H1 (cell line): Measurements from ENCODE around the gene GMEB2.

Source experiments
- ASH2L ChIP-seq: fragments of 200-600, 300-600 bp; sonication (generic); IDR thresholded peaks from one replicate; pipeline ENCODE4 v1.7.1; 2017; ENCODE audit warnings: low read length
- EP300 ChIP-seq, 2 experiments: IDR thresholded peaks; 1 replicate in 1 of 2; 2 replicates in 1 of 2; pipeline ENCODE4 v1.6.1; 2011 to 2012; ENCODE audit warnings: low read depth in 2 of 2, low read length in 2 of 2, mild to moderate bottlenecking in 2 of 2, borderline replicate concordance in 1 of 2, inconsistent platforms in 1 of 2, moderate library complexity in 1 of 2
- EZH2 ChIP-seq: fragments of 200-600 bp; sonication (generic); IDR thresholded peaks from 2 replicates; pipeline ENCODE4 v1.7.1; 2012; ENCODE audit warnings: low read depth, mild to moderate bottlenecking, moderate library complexity, low read length, inconsistent platforms; ENCODE audit not compliant: severe bottlenecking
- JUN ChIP-seq: IDR thresholded peaks from 2 replicates; pipeline ENCODE4 v1.6.1; 2011; ENCODE audit warnings: low read depth, mild to moderate bottlenecking, improper control_type of control experiment, low read length
- KDM1A ChIP-seq: fragments of 200-600, 300-600 bp; sonication (generic); IDR thresholded peaks from 2 replicates; pipeline ENCODE4 v1.7.1; 2016; ENCODE audit warnings: mild to moderate bottlenecking, low read length, borderline replicate concordance
- POLR2A ChIP-seq, 2 experiments: IDR thresholded peaks; 1 replicate in 1 of 2; 2 replicates in 1 of 2; pipeline ENCODE4 v1.6.1; 2011; ENCODE audit warnings: low read depth in 2 of 2, low read length in 2 of 2, mild to moderate bottlenecking in 2 of 2; ENCODE audit errors: control extremely low read depth in 1 of 2
- RAD21 ChIP-seq, 2 experiments: IDR thresholded peaks in 1 of 2; conservative IDR thresholded peaks in 1 of 2; 2 replicates each; pipeline ENCODE4 v1.6.1; 2011; ENCODE audit warnings: low read depth in 2 of 2, low read length in 2 of 2, improper control_type of control experiment in 1 of 2, inconsistent platforms in 1 of 2, mild to moderate bottlenecking in 1 of 2, moderate library complexity in 1 of 2
- RBBP5 ChIP-seq: IDR thresholded peaks from 2 replicates; pipeline ENCODE4 v1.7.1; 2012; ENCODE audit warnings: low read depth, mild to moderate bottlenecking, inconsistent platforms, low read length, moderate library complexity, borderline replicate concordance
- TAF7 ChIP-seq: optimal IDR thresholded peaks from 2 replicates; pipeline ENCODE3; 2011; ENCODE audit warnings: low read depth, mild to moderate bottlenecking, inconsistent platforms, low read length, moderate library complexity, borderline replicate concordance
- TBP ChIP-seq: IDR thresholded peaks from 2 replicates; pipeline ENCODE4 v1.6.1; 2011; ENCODE audit warnings: low read depth, low read length, improper control_type of control experiment
- TEAD4 ChIP-seq: IDR thresholded peaks from 2 replicates; pipeline ENCODE4 v1.6.1; 2012; ENCODE audit warnings: low read depth, low read length, inconsistent platforms, mixed read lengths
- TF ChIP-seq, protein P1 (sequence below), 3 experiments: IDR thresholded peaks; 1 replicate in 2 of 3; 2 replicates in 1 of 3; pipeline versions ENCODE4 v1.5.1 to v1.6.1; 2011; ENCODE audit warnings: low read length in 3 of 3, mild to moderate bottlenecking in 3 of 3, inconsistent platforms in 2 of 3, low read depth in 1 of 3, moderate library complexity in 1 of 3; ENCODE audit not compliant: insufficient read depth in 1 of 3; ENCODE audit errors: control extremely low read depth in 1 of 3
- TF ChIP-seq, protein P2 (sequence below): fragments of 300-600 bp; sonication (generic); IDR thresholded peaks from 2 replicates; pipeline ENCODE4 v1.7.1; 2012; ENCODE audit warnings: low read length, moderate library complexity, mild to moderate bottlenecking, inconsistent platforms; ENCODE audit not compliant: insufficient replicate concordance

DNA sequence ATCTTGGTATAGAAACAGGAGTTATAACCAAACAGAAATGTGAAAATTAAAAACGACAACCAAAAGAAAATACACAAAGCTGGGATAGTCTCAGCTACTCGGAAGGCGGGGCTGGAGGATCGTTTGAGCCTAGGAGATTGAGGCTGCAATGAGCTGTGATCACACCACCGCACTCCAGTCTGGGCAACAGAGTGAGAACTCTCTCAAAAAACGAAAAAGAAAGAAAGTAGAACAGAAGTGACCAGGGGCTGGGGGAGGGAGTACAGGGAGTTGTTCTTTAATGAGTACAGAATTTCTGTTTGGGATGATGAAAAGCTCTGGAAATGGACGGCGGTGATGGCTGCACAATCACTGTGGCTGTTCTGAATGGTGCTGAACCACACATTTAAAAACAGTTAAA, 5.9 kb downstream of the GMEB2 start:
- TF ChIP-seq POLR2A (IDR thresholded peaks at IDR 0.05; ENCODE audit: control extremely low read depth in 1 of 2, low read depth in 2 of 2, low read length in 2 of 2), result no peak
- no peak for TF ChIP-seq EP300 (IDR thresholded peaks at IDR 0.05; ENCODE audit: borderline replicate concordance in 1 of 2, low read depth in 2 of 2, low read length in 2 of 2)
- TF ChIP-seq, protein P1, sequence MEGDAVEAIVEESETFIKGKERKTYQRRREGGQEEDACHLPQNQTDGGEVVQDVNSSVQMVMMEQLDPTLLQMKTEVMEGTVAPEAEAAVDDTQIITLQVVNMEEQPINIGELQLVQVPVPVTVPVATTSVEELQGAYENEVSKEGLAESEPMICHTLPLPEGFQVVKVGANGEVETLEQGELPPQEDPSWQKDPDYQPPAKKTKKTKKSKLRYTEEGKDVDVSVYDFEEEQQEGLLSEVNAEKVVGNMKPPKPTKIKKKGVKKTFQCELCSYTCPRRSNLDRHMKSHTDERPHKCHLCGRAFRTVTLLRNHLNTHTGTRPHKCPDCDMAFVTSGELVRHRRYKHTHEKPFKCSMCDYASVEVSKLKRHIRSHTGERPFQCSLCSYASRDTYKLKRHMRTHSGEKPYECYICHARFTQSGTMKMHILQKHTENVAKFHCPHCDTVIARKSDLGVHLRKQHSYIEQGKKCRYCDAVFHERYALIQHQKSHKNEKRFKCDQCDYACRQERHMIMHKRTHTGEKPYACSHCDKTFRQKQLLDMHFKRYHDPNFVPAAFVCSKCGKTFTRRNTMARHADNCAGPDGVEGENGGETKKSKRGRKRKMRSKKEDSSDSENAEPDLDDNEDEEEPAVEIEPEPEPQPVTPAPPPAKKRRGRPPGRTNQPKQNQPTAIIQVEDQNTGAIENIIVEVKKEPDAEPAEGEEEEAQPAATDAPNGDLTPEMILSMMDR (IDR thresholded peaks at IDR 0.05; ENCODE audit: control extremely low read depth in 1 of 3, insufficient read depth in 1 of 3, low read depth in 1 of 3, low read length in 3 of 3), result no peak
- TF ChIP-seq TBP, result no peak
- TF ChIP-seq RAD21 (IDR thresholded peaks at IDR 0.05 in 1 of 2, conservative IDR thresholded peaks at IDR 0.05 in 1 of 2; ENCODE audit: low read depth in 2 of 2, low read length in 2 of 2), result no peak
- no peak for TF ChIP-seq EZH2
- no peak for TF ChIP-seq RBBP5
- no peak for TF ChIP-seq ASH2L
- no peak for TF ChIP-seq TEAD4
- no peak for TF ChIP-seq KDM1A
- no peak for TF ChIP-seq TAF7
- no peak for TF ChIP-seq JUN
- TF ChIP-seq, protein P2, sequence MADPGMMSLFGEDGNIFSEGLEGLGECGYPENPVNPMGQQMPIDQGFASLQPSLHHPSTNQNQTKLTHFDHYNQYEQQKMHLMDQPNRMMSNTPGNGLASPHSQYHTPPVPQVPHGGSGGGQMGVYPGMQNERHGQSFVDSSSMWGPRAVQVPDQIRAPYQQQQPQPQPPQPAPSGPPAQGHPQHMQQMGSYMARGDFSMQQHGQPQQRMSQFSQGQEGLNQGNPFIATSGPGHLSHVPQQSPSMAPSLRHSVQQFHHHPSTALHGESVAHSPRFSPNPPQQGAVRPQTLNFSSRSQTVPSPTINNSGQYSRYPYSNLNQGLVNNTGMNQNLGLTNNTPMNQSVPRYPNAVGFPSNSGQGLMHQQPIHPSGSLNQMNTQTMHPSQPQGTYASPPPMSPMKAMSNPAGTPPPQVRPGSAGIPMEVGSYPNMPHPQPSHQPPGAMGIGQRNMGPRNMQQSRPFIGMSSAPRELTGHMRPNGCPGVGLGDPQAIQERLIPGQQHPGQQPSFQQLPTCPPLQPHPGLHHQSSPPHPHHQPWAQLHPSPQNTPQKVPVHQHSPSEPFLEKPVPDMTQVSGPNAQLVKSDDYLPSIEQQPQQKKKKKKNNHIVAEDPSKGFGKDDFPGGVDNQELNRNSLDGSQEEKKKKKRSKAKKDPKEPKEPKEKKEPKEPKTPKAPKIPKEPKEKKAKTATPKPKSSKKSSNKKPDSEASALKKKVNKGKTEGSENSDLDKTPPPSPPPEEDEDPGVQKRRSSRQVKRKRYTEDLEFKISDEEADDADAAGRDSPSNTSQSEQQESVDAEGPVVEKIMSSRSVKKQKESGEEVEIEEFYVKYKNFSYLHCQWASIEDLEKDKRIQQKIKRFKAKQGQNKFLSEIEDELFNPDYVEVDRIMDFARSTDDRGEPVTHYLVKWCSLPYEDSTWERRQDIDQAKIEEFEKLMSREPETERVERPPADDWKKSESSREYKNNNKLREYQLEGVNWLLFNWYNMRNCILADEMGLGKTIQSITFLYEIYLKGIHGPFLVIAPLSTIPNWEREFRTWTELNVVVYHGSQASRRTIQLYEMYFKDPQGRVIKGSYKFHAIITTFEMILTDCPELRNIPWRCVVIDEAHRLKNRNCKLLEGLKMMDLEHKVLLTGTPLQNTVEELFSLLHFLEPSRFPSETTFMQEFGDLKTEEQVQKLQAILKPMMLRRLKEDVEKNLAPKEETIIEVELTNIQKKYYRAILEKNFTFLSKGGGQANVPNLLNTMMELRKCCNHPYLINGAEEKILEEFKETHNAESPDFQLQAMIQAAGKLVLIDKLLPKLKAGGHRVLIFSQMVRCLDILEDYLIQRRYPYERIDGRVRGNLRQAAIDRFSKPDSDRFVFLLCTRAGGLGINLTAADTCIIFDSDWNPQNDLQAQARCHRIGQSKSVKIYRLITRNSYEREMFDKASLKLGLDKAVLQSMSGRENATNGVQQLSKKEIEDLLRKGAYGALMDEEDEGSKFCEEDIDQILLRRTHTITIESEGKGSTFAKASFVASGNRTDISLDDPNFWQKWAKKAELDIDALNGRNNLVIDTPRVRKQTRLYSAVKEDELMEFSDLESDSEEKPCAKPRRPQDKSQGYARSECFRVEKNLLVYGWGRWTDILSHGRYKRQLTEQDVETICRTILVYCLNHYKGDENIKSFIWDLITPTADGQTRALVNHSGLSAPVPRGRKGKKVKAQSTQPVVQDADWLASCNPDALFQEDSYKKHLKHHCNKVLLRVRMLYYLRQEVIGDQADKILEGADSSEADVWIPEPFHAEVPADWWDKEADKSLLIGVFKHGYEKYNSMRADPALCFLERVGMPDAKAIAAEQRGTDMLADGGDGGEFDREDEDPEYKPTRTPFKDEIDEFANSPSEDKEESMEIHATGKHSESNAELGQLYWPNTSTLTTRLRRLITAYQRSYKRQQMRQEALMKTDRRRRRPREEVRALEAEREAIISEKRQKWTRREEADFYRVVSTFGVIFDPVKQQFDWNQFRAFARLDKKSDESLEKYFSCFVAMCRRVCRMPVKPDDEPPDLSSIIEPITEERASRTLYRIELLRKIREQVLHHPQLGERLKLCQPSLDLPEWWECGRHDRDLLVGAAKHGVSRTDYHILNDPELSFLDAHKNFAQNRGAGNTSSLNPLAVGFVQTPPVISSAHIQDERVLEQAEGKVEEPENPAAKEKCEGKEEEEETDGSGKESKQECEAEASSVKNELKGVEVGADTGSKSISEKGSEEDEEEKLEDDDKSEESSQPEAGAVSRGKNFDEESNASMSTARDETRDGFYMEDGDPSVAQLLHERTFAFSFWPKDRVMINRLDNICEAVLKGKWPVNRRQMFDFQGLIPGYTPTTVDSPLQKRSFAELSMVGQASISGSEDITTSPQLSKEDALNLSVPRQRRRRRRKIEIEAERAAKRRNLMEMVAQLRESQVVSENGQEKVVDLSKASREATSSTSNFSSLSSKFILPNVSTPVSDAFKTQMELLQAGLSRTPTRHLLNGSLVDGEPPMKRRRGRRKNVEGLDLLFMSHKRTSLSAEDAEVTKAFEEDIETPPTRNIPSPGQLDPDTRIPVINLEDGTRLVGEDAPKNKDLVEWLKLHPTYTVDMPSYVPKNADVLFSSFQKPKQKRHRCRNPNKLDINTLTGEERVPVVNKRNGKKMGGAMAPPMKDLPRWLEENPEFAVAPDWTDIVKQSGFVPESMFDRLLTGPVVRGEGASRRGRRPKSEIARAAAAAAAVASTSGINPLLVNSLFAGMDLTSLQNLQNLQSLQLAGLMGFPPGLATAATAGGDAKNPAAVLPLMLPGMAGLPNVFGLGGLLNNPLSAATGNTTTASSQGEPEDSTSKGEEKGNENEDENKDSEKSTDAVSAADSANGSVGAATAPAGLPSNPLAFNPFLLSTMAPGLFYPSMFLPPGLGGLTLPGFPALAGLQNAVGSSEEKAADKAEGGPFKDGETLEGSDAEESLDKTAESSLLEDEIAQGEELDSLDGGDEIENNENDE, result no peak
